DND-41 (cell line): ENCODE data around the gene OLFML1.

Experiments used
- ATAC-seq: fragments of 200-7000 bp; cut with Tn5 transposase; 3 replicates; pipeline ENCODE4 v1.9.1; 2021; ENCODE audit warnings: low read depth; ENCODE audit not compliant: insufficient read depth
- DNase-seq: peaks from one replicate; pipeline ENCODE4 v3.0.0-alpha.2; 2020
- H2AFZ ChIP-seq: 2 replicates; pipeline ENCODE4 v1.6.0; 2012; ENCODE audit warnings: low read depth, low read length
- H3K27ac ChIP-seq: 2 replicates; pipeline ENCODE4 v1.5.1; 2012; ENCODE audit warnings: low read length, inconsistent platforms
- H3K27me3 ChIP-seq: fragments of 200-600 bp; sonication (generic); 2 replicates; pipeline ENCODE4 v1.6.0; 2012; ENCODE audit warnings: low read length, mild to moderate bottlenecking, inconsistent platforms; ENCODE audit not compliant: insufficient read depth, poor library complexity
- H3K36me3 ChIP-seq: 2 replicates; pipeline ENCODE4 v1.5.1; 2012; ENCODE audit warnings: low read length, inconsistent platforms; ENCODE audit not compliant: insufficient read depth
- H3K4me1 ChIP-seq: 2 replicates; pipeline ENCODE4 v1.5.1; 2012; ENCODE audit warnings: mild to moderate bottlenecking, low read length; ENCODE audit not compliant: insufficient read depth
- H3K4me2 ChIP-seq: 2 replicates; pipeline ENCODE4 v1.6.0; 2012; ENCODE audit warnings: mild to moderate bottlenecking, moderate library complexity, low read length, inconsistent platforms; ENCODE audit not compliant: insufficient read depth
- H3K4me3 ChIP-seq, 2 experiments: fragments of 200-600 bp in 1 of 2; shearing (Covaris generic) in 1 of 2; 2 replicates each; pipeline ENCODE4 v1.5.1; 2012 to 2016; ENCODE audit warnings: inconsistent platforms in 2 of 2, low read length in 2 of 2, mild to moderate bottlenecking in 2 of 2, low read depth in 1 of 2, moderate library complexity in 1 of 2
- H3K79me2 ChIP-seq: 2 replicates; pipeline ENCODE4 v1.6.0; 2012; ENCODE audit warnings: low read length, inconsistent platforms; ENCODE audit not compliant: insufficient read depth
- H3K9ac ChIP-seq: 2 replicates; pipeline ENCODE4 v1.6.0; 2012; ENCODE audit warnings: low read depth, mild to moderate bottlenecking, inconsistent platforms, low read length, moderate library complexity
- H3K9me3 ChIP-seq: 2 replicates; pipeline ENCODE4 v1.5.1; 2012; ENCODE audit warnings: low read length, moderate library complexity, mild to moderate bottlenecking, inconsistent platforms; ENCODE audit not compliant: insufficient read depth, severe bottlenecking
- H4K20me1 ChIP-seq: 2 replicates; pipeline ENCODE4 v1.6.0; 2012; ENCODE audit warnings: low read length; ENCODE audit not compliant: insufficient read depth
- EZH2 ChIP-seq: IDR thresholded peaks from 3 replicates; pipeline ENCODE4 v1.6.1; 2012; ENCODE audit warnings: borderline replicate concordance, low read depth, mild to moderate bottlenecking, moderate library complexity, low read length, inconsistent platforms; ENCODE audit not compliant: severe bottlenecking
- TF ChIP-seq, protein P1 (sequence below): IDR thresholded peaks from 2 replicates; pipeline ENCODE4 v1.5.1; 2012; ENCODE audit warnings: borderline replicate concordance, low read length, moderate library complexity, mild to moderate bottlenecking; ENCODE audit not compliant: poor library complexity, severe bottlenecking; ENCODE audit errors: extremely low read depth

OLFML1 gene

DNA sequence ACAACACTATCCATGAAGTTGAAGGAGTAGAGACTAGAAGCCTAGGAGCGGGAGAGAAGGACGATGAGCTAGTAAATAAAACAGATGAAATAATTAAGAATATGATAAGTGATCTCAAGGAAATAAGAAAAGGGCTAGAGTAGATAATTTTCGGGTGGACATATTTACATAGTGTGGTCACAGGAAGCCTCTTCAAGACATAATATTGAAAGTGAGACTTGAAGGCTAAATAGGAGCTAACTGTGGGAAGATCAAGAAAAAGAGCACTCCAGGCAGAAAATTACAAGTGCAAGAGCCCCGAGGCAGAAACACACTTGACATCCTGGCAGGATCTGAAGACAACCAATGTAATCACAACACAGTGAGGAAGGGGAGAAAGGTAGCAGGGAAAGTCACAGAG, 16.6 kb downstream of the OLFML1 start:
- TF ChIP-seq, protein P1, sequence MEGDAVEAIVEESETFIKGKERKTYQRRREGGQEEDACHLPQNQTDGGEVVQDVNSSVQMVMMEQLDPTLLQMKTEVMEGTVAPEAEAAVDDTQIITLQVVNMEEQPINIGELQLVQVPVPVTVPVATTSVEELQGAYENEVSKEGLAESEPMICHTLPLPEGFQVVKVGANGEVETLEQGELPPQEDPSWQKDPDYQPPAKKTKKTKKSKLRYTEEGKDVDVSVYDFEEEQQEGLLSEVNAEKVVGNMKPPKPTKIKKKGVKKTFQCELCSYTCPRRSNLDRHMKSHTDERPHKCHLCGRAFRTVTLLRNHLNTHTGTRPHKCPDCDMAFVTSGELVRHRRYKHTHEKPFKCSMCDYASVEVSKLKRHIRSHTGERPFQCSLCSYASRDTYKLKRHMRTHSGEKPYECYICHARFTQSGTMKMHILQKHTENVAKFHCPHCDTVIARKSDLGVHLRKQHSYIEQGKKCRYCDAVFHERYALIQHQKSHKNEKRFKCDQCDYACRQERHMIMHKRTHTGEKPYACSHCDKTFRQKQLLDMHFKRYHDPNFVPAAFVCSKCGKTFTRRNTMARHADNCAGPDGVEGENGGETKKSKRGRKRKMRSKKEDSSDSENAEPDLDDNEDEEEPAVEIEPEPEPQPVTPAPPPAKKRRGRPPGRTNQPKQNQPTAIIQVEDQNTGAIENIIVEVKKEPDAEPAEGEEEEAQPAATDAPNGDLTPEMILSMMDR, result no peak
- no peak for TF ChIP-seq EZH2
- no peak overlapping the region for H3K4me3 ChIP-seq
- no peak for ATAC-seq
- H3K79me2 ChIP-seq, result no peaks in the 10 kb centered on the region
- H3K9me3 ChIP-seq, result no peaks in the 10 kb centered on the region
- H3K4me1 ChIP-seq, result no peaks in the 10 kb centered on the region
- no peaks in the 10 kb centered on the region for H4K20me1 ChIP-seq
- no peak overlapping the region for H2AFZ ChIP-seq
- no peaks in the 10 kb centered on the region for H3K36me3 ChIP-seq
- H3K9ac ChIP-seq, result no peak overlapping the region
- no peak for DNase-seq
- H3K4me2 ChIP-seq, result no peak overlapping the region
- H3K27ac ChIP-seq, result no peak overlapping the region
- H3K27me3 ChIP-seq, result peaks cover 32% of the 10 kb centered on the region

DNA sequence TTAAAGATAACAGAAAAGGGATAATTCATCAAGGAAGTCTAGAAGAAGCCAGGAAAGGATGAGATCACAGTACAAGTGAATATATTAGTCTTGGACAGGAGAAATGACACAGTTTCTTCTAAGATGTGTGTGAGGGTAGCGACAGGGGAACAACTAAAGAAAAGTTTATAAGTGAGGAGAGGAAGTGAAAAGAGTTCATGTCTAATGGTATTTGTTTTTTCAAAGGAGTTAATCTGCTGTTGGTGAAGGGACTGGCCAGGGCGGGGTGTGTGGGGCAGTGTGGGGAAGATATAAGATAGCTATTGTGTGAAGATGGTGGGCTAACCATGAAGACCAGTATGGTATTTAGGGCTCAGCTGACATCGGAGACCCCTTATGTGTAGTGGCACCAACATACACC, 20.9 kb downstream of the OLFML1 start:
- H3K79me2 ChIP-seq, result no peaks in the 10 kb centered on the region
- no peak overlapping the region for H3K27ac ChIP-seq
- H3K4me3 ChIP-seq, result no peak overlapping the region
- ATAC-seq (no peak), DNase-seq (no peak)
- H3K4me2 ChIP-seq, result no peak overlapping the region
- H4K20me1 ChIP-seq, result no peaks in the 10 kb centered on the region
- H3K27me3 ChIP-seq, result peaks cover 15% of the 10 kb centered on the region
- H2AFZ ChIP-seq, result no peak overlapping the region
- no peaks in the 10 kb centered on the region for H3K4me1 ChIP-seq
- H3K9me3 ChIP-seq, result no peaks in the 10 kb centered on the region
- no peak for TF ChIP-seq EZH2
- TF ChIP-seq, protein P1, result no peak
- no peak overlapping the region for H3K9ac ChIP-seq
- H3K36me3 ChIP-seq, result no peaks in the 10 kb centered on the region

DNA sequence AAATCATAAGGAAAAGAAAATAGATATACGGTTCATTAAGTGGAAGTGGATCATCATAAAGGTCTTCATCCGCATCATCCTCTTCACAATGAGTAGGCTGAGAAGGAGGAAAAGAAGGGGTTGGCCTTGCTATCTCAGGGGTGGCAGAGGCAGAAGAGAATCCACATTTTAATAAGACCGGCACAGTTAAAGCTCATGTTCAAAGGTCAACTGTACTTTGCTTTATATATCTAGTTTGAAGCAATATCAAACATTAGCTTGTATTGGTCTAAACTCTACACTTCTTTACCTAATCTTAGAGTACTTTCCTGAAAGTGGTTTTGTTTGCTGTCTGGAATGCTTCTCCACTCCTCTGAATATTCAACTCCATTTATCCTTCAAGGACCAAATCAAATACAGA, 22.8 kb downstream of the OLFML1 start:
- H2AFZ ChIP-seq, result no peak overlapping the region
- no peak overlapping the region for H3K9ac ChIP-seq
- H3K27ac ChIP-seq, result no peak overlapping the region
- H3K9me3 ChIP-seq, result no peaks in the 10 kb centered on the region
- ATAC-seq (no peak), DNase-seq (no peak)
- H3K27me3 ChIP-seq, result peaks cover 8% of the 10 kb centered on the region
- H3K4me2 ChIP-seq, result no peak overlapping the region
- no peaks in the 10 kb centered on the region for H3K79me2 ChIP-seq
- no peaks in the 10 kb centered on the region for H3K36me3 ChIP-seq
- H3K4me1 ChIP-seq, result no peaks in the 10 kb centered on the region
- H4K20me1 ChIP-seq, result no peaks in the 10 kb centered on the region
- TF ChIP-seq, protein P1, result no peak
- no peak for TF ChIP-seq EZH2
- no peak overlapping the region for H3K4me3 ChIP-seq

DNA sequence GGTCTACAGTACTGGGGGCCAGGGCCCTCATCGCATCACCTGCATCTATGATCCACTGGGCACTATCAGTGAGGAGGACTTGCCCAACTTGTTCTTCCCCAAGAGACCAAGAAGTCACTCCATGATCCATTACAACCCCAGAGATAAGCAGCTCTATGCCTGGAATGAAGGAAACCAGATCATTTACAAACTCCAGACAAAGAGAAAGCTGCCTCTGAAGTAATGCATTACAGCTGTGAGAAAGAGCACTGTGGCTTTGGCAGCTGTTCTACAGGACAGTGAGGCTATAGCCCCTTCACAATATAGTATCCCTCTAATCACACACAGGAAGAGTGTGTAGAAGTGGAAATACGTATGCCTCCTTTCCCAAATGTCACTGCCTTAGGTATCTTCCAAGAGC, 24.7 kb downstream of the OLFML1 start:
- ATAC-seq, result no peak
- Histone ChIP-seq H3K27me3 (peaks cover 8% of the 10 kb centered on the region), H3K9me3 (no peaks in the 10 kb centered on the region), H3K27ac (no peak overlapping the region), H2AFZ (no peak overlapping the region), H3K4me2 (no peak overlapping the region), H3K36me3 (no peaks in the 10 kb centered on the region), H3K79me2 (no peaks in the 10 kb centered on the region), H4K20me1 (no peaks in the 10 kb centered on the region), H3K4me1 (no peaks in the 10 kb centered on the region), H3K9ac (no peak overlapping the region), H3K4me3 (no peak overlapping the region)
- DNase-seq, result no peak
- TF ChIP-seq EZH2, result no peak
- TF ChIP-seq, protein P1, result no peak
